ENCODE results near the gene PTTG1IP. TPM values are rescaled to one million over a fixed set of nuclear protein-coding genes. Genes with fewer than 3 reads are reported as not detected.

Gene PTTG1IP
- 159 and 240 TPM in 2 replicates for total RNA-seq
- polyA plus RNA-seq: 209 and 229 TPM in 2 replicates
- polyA plus RNA-seq (2012): 167 and 182 TPM in 2 replicates
- polyA minus RNA-seq (ENCODE audit: low replicate concordance): 164 and 171 TPM in 2 replicates

GRCh38 chr21:44873356-44874239 lies at the start of gene PTTG1IP:
TSS of gene PTTG1IP (minus strand) at chr21:44873690. CDS start at chr21:44873616, 74 bp downstream.
- Histone ChIP-seq H3K4me2 (ENCODE audit: extremely low read depth, insufficient read depth, low read length) (peak within 1 kb of the TSS; percentile 91), H3K36me3 (ENCODE audit: control insufficient read depth, insufficient read depth, low read length) (no peaks in the 10 kb centered on the region), H3K27me3 (ENCODE audit: control insufficient read depth, insufficient read depth, low read length) (no peaks in the 10 kb centered on the region), H3K9me3 (ENCODE audit: control insufficient read depth, insufficient read depth, low read depth, low read length) (no peaks in the 10 kb centered on the region), H3K4me3 (replicated peaks in 1 of 4; ENCODE audit: control extremely low read depth in 1 of 4, insufficient read depth in 1 of 4, low read depth in 3 of 4, low read length in 4 of 4) (peak within 1 kb of the TSS; percentile 76 to 92 (median 87)), H3K4me1 (ENCODE audit: control insufficient read depth, extremely low read depth, insufficient read depth, low read length) (peaks cover 24% of the 10 kb centered on the region), H3K9ac (ENCODE audit: insufficient read depth, low read length) (peak within 1 kb of the TSS; percentile 80), H4K20me1 (ENCODE audit: control insufficient read depth, extremely low read depth, insufficient read depth, low read length) (no peaks in the 10 kb centered on the region), H3K27ac (ENCODE audit: insufficient read depth, low read length) (peak within 1 kb of the TSS; percentile 95), H2AFZ (ENCODE audit: low read length) (peak within 1 kb of the TSS; percentile 66), H3K79me2 (ENCODE audit: control insufficient read depth, insufficient read depth, low read length) (peaks cover 40% of the 10 kb centered on the region)
- TF ChIP-seq EZH2 (IDR thresholded peaks at IDR 0.05; ENCODE audit: low read length, missing control alignments): no peak
- no peak for TF ChIP-seq CTCF (conservative IDR thresholded peaks at IDR 0.05 in 1 of 2, IDR thresholded peaks at IDR 0.05 in 1 of 2; ENCODE audit: low read depth in 1 of 2, low read length in 2 of 2)
- DNase-seq (ENCODE audit: low read depth in 2 of 2): peak; percentile 92 to 97

GRCh38 chr21:44921928-44922327 lies 48.4 kb upstream of the PTTG1IP start:
- Histone ChIP-seq H3K9ac (ENCODE audit: insufficient read depth, low read length) (no peak overlapping the region), H3K36me3 (ENCODE audit: control insufficient read depth, insufficient read depth, low read length) (no peaks in the 10 kb centered on the region), H4K20me1 (ENCODE audit: control insufficient read depth, extremely low read depth, insufficient read depth, low read length) (no peaks in the 10 kb centered on the region), H3K4me2 (ENCODE audit: extremely low read depth, insufficient read depth, low read length) (no peak overlapping the region), H3K27ac (ENCODE audit: insufficient read depth, low read length) (no peak overlapping the region), H3K4me3 (replicated peaks in 1 of 4; ENCODE audit: control extremely low read depth in 1 of 4, insufficient read depth in 1 of 4, low read depth in 3 of 4, low read length in 4 of 4) (no peak overlapping the region), H3K79me2 (ENCODE audit: control insufficient read depth, insufficient read depth, low read length) (no peaks in the 10 kb centered on the region), H3K4me1 (ENCODE audit: control insufficient read depth, extremely low read depth, insufficient read depth, low read length) (no peaks in the 10 kb centered on the region), H3K9me3 (ENCODE audit: control insufficient read depth, insufficient read depth, low read depth, low read length) (no peaks in the 10 kb centered on the region), H3K27me3 (ENCODE audit: control insufficient read depth, insufficient read depth, low read length) (peaks cover 34% of the 10 kb centered on the region), H2AFZ (ENCODE audit: low read length) (no peak overlapping the region)
- no peak for DNase-seq (ENCODE audit: low read depth in 2 of 2)
- TF ChIP-seq CTCF (conservative IDR thresholded peaks at IDR 0.05 in 1 of 2, IDR thresholded peaks at IDR 0.05 in 1 of 2; ENCODE audit: low read depth in 1 of 2, low read length in 2 of 2): no peak
- no peak for TF ChIP-seq EZH2 (IDR thresholded peaks at IDR 0.05; ENCODE audit: low read length, missing control alignments)

- DNase-seq (ENCODE audit: low read depth in 2 of 2): no peak
- TF ChIP-seq EZH2 (IDR thresholded peaks at IDR 0.05; ENCODE audit: low read length, missing control alignments) (no peak), CTCF (conservative IDR thresholded peaks at IDR 0.05 in 1 of 2, IDR thresholded peaks at IDR 0.05 in 1 of 2; ENCODE audit: low read depth in 1 of 2, low read length in 2 of 2) (no peak)
Measured at GRCh38 chr21:44920694-44921604, 47.5 kb upstream of the PTTG1IP start, which contains the start of gene ITGB2. TSS of gene ITGB2 (minus strand) at chr21:44920899. CDS start at chr21:44910782, 10,117 bp downstream.

More at GRCh38 chr21:44920694-44921604, 47.5 kb upstream of the PTTG1IP start, which contains the start of gene ITGB2:
- no peak within 1 kb of the TSS for H2AFZ ChIP-seq (ENCODE audit: low read length)
- no peaks in the 10 kb centered on the region for H3K9me3 ChIP-seq (ENCODE audit: control insufficient read depth, insufficient read depth, low read depth, low read length)
- no peak within 1 kb of the TSS for H3K9ac ChIP-seq (ENCODE audit: insufficient read depth, low read length)
- no peak within 1 kb of the TSS for H3K4me2 ChIP-seq (ENCODE audit: extremely low read depth, insufficient read depth, low read length)
- no peaks in the 10 kb centered on the region for H4K20me1 ChIP-seq (ENCODE audit: control insufficient read depth, extremely low read depth, insufficient read depth, low read length)
- no peaks in the 10 kb centered on the region for H3K36me3 ChIP-seq (ENCODE audit: control insufficient read depth, insufficient read depth, low read length)
- no peaks in the 10 kb centered on the region for H3K4me1 ChIP-seq (ENCODE audit: control insufficient read depth, extremely low read depth, insufficient read depth, low read length)
- no peaks in the 10 kb centered on the region for H3K79me2 ChIP-seq (ENCODE audit: control insufficient read depth, insufficient read depth, low read length)
- H3K4me3 ChIP-seq (replicated peaks in 1 of 4; ENCODE audit: control extremely low read depth in 1 of 4, insufficient read depth in 1 of 4, low read depth in 3 of 4, low read length in 4 of 4): no peak within 1 kb of the TSS
- H3K27ac ChIP-seq (ENCODE audit: insufficient read depth, low read length): no peak within 1 kb of the TSS
- H3K27me3 ChIP-seq (ENCODE audit: control insufficient read depth, insufficient read depth, low read length): peaks cover 30% of the 10 kb centered on the region
